Measurements from ENCODE around the gene PLK2.

PLK2 gene

GRCh38 chr5:58450811-58451629 lies 8.9 kb downstream of the PLK2 start:
- no peak overlapping the region for H3K27ac Mint-ChIP-seq
- H3K27me3 Mint-ChIP-seq (ENCODE audit: low read depth) = peaks cover 9% of the 10 kb centered on the region
- H3K4me1 Mint-ChIP-seq (ENCODE audit: low read depth) = no peaks in the 10 kb centered on the region
- H3K9me3 Mint-ChIP-seq = no peaks in the 10 kb centered on the region
- H3K36me3 Mint-ChIP-seq (ENCODE audit: low read depth) = no peaks in the 10 kb centered on the region
- DNase-seq (ENCODE audit: low spot score) = no peak
- no peak overlapping the region for H3K4me3 Mint-ChIP-seq

- Mint-ChIP-seq H3K9me3 (no peaks in the 10 kb centered on the region), H3K4me3 (no peak overlapping the region), H3K36me3 (ENCODE audit: low read depth) (no peaks in the 10 kb centered on the region), H3K27ac (no peak overlapping the region), H3K4me1 (ENCODE audit: low read depth) (no peaks in the 10 kb centered on the region), H3K27me3 (ENCODE audit: low read depth) (peaks cover 9% of the 10 kb centered on the region)
- no peak for DNase-seq (ENCODE audit: low spot score)
These were observed 9.9 kb downstream of the PLK2 start for GRCh38 chr5:58450018-58450417.

- H3K4me3 Mint-ChIP-seq = no peak overlapping the region
- DNase-seq (ENCODE audit: low spot score) = no peak
- H3K27me3 Mint-ChIP-seq (ENCODE audit: low read depth) = peaks cover 4% of the 10 kb centered on the region
- H3K4me1 Mint-ChIP-seq (ENCODE audit: low read depth) = no peaks in the 10 kb centered on the region
- H3K9me3 Mint-ChIP-seq = no peaks in the 10 kb centered on the region
- H3K36me3 Mint-ChIP-seq (ENCODE audit: low read depth) = no peaks in the 10 kb centered on the region
- no peak overlapping the region for H3K27ac Mint-ChIP-seq
These were observed 12.7 kb downstream of the PLK2 start for GRCh38 chr5:58447226-58447625.

GRCh38 chr5:58446024-58446423 lies 13.9 kb downstream of the PLK2 start:
- Mint-ChIP-seq H3K4me3 (no peak overlapping the region), H3K9me3 (no peaks in the 10 kb centered on the region), H3K36me3 (ENCODE audit: low read depth) (no peaks in the 10 kb centered on the region), H3K27ac (no peak overlapping the region), H3K4me1 (ENCODE audit: low read depth) (no peaks in the 10 kb centered on the region), H3K27me3 (ENCODE audit: low read depth) (no peaks in the 10 kb centered on the region)
- no peak for DNase-seq (ENCODE audit: low spot score)

- Mint-ChIP-seq H3K27ac (no peak overlapping the region), H3K4me3 (no peak overlapping the region), H3K4me1 (ENCODE audit: low read depth) (no peaks in the 10 kb centered on the region), H3K27me3 (ENCODE audit: low read depth) (peaks cover 1% of the 10 kb centered on the region), H3K9me3 (no peaks in the 10 kb centered on the region), H3K36me3 (ENCODE audit: low read depth) (no peaks in the 10 kb centered on the region)
- no peak for DNase-seq (ENCODE audit: low spot score)
These were observed 15.1 kb downstream of the PLK2 start for GRCh38 chr5:58444805-58445204.

GRCh38 chr5:58440901-58441460 lies 18.9 kb downstream of the PLK2 start:
- Mint-ChIP-seq H3K36me3 (ENCODE audit: low read depth) (no peaks in the 10 kb centered on the region), H3K27me3 (ENCODE audit: low read depth) (peaks cover 3% of the 10 kb centered on the region), H3K27ac (no peak overlapping the region), H3K9me3 (no peaks in the 10 kb centered on the region), H3K4me3 (no peak overlapping the region), H3K4me1 (ENCODE audit: low read depth) (no peaks in the 10 kb centered on the region)
- no peak for DNase-seq (ENCODE audit: low spot score)

- Mint-ChIP-seq H3K27ac (no peak overlapping the region), H3K36me3 (ENCODE audit: low read depth) (no peaks in the 10 kb centered on the region), H3K4me3 (no peak overlapping the region), H3K9me3 (no peaks in the 10 kb centered on the region), H3K27me3 (ENCODE audit: low read depth) (peaks cover 3% of the 10 kb centered on the region), H3K4me1 (ENCODE audit: low read depth) (no peaks in the 10 kb centered on the region)
- no peak for DNase-seq (ENCODE audit: low spot score)
These were observed 20.7 kb downstream of the PLK2 start for GRCh38 chr5:58439094-58439644.

- Mint-ChIP-seq H3K36me3 (ENCODE audit: low read depth) (no peaks in the 10 kb centered on the region), H3K4me1 (ENCODE audit: low read depth) (no peaks in the 10 kb centered on the region), H3K4me3 (no peak overlapping the region), H3K9me3 (no peaks in the 10 kb centered on the region), H3K27me3 (ENCODE audit: low read depth) (peaks cover 3% of the 10 kb centered on the region), H3K27ac (no peak overlapping the region)
- DNase-seq (ENCODE audit: low spot score) = no peak
These were observed 22.2 kb downstream of the PLK2 start for GRCh38 chr5:58437661-58438060.

- no peak for DNase-seq (ENCODE audit: low spot score)
- no peaks in the 10 kb centered on the region for H3K36me3 Mint-ChIP-seq (ENCODE audit: low read depth)
- H3K27me3 Mint-ChIP-seq (ENCODE audit: low read depth) = peaks cover 3% of the 10 kb centered on the region
- no peak overlapping the region for H3K4me3 Mint-ChIP-seq
- H3K27ac Mint-ChIP-seq = no peak overlapping the region
- H3K4me1 Mint-ChIP-seq (ENCODE audit: low read depth) = no peaks in the 10 kb centered on the region
- H3K9me3 Mint-ChIP-seq = no peaks in the 10 kb centered on the region
These were observed 28.1 kb downstream of the PLK2 start for GRCh38 chr5:58431832-58432231.

- Mint-ChIP-seq H3K4me3 (no peak overlapping the region), H3K9me3 (no peaks in the 10 kb centered on the region), H3K4me1 (ENCODE audit: low read depth) (no peaks in the 10 kb centered on the region), H3K36me3 (ENCODE audit: low read depth) (no peaks in the 10 kb centered on the region), H3K27me3 (ENCODE audit: low read depth) (peaks cover 10% of the 10 kb centered on the region), H3K27ac (no peak overlapping the region)
- no peak for DNase-seq (ENCODE audit: low spot score)
These were observed 47.0 kb downstream of the PLK2 start for GRCh38 chr5:58412932-58413331.

- H3K36me3 Mint-ChIP-seq (ENCODE audit: low read depth) = no peaks in the 10 kb centered on the region
- H3K4me1 Mint-ChIP-seq (ENCODE audit: low read depth) = no peaks in the 10 kb centered on the region
- no peaks in the 10 kb centered on the region for H3K9me3 Mint-ChIP-seq
- H3K4me3 Mint-ChIP-seq = no peak overlapping the region
- no peak for DNase-seq (ENCODE audit: low spot score)
- peaks cover 9% of the 10 kb centered on the region for H3K27me3 Mint-ChIP-seq (ENCODE audit: low read depth)
- H3K27ac Mint-ChIP-seq = no peak overlapping the region
These were observed 47.8 kb downstream of the PLK2 start for GRCh38 chr5:58412081-58412480.

GRCh38 chr5:58411372-58411771 lies 48.5 kb downstream of the PLK2 start:
- H3K27me3 Mint-ChIP-seq (ENCODE audit: low read depth) = peaks cover 8% of the 10 kb centered on the region
- no peaks in the 10 kb centered on the region for H3K9me3 Mint-ChIP-seq
- DNase-seq (ENCODE audit: low spot score) = no peak
- no peak overlapping the region for H3K27ac Mint-ChIP-seq
- H3K4me3 Mint-ChIP-seq = no peak overlapping the region
- no peaks in the 10 kb centered on the region for H3K36me3 Mint-ChIP-seq (ENCODE audit: low read depth)
- no peaks in the 10 kb centered on the region for H3K4me1 Mint-ChIP-seq (ENCODE audit: low read depth)

- DNase-seq (ENCODE audit: low spot score) = no peak
- H3K4me3 Mint-ChIP-seq = no peak overlapping the region
- H3K4me1 Mint-ChIP-seq (ENCODE audit: low read depth) = no peaks in the 10 kb centered on the region
- H3K9me3 Mint-ChIP-seq = no peaks in the 10 kb centered on the region
- H3K36me3 Mint-ChIP-seq (ENCODE audit: low read depth) = no peaks in the 10 kb centered on the region
- peaks cover 8% of the 10 kb centered on the region for H3K27me3 Mint-ChIP-seq (ENCODE audit: low read depth)
- no peak overlapping the region for H3K27ac Mint-ChIP-seq
These were observed 49.4 kb downstream of the PLK2 start for GRCh38 chr5:58410441-58410840.

GRCh38 chr5:58407042-58407719 lies 52.7 kb downstream of the PLK2 start:
- H3K27ac Mint-ChIP-seq = no peak overlapping the region
- no peak for DNase-seq (ENCODE audit: low spot score)

More at GRCh38 chr5:58407042-58407719, 52.7 kb downstream of the PLK2 start:
- H3K27me3 Mint-ChIP-seq (ENCODE audit: low read depth) = peaks cover 5% of the 10 kb centered on the region
- H3K9me3 Mint-ChIP-seq = no peaks in the 10 kb centered on the region
- H3K4me1 Mint-ChIP-seq (ENCODE audit: low read depth) = no peaks in the 10 kb centered on the region
- H3K36me3 Mint-ChIP-seq (ENCODE audit: low read depth) = no peaks in the 10 kb centered on the region
- no peak overlapping the region for H3K4me3 Mint-ChIP-seq
